DND-41 (cell line): ENCODE measurements around the gene ERCC4.

Experiments used
- CTCF ChIP-seq: IDR thresholded peaks from 2 replicates; pipeline ENCODE4 v1.5.1; 2012; ENCODE audit warnings: borderline replicate concordance, low read length, moderate library complexity, mild to moderate bottlenecking; ENCODE audit not compliant: poor library complexity, severe bottlenecking; ENCODE audit errors: extremely low read depth
- EZH2 ChIP-seq: IDR thresholded peaks from 3 replicates; pipeline ENCODE4 v1.6.1; 2012; ENCODE audit warnings: borderline replicate concordance, low read depth, mild to moderate bottlenecking, moderate library complexity, low read length, inconsistent platforms; ENCODE audit not compliant: severe bottlenecking

- TF ChIP-seq CTCF = peak; percentile 54
- TF ChIP-seq EZH2 = no peak
Observed at GRCh38 chr16:13896543-13897182, 23.3 kb upstream of the ERCC4 start.
